Tibial nerve (tissue), 4 donors: ENCODE results near the gene EFTUD2.

ENCODE experiments used
- CTCF ChIP-seq, 5 experiments: fragments of 200-600 bp in 3 of 5; fragments of 450-650 bp in 2 of 5; sonication (generic) in 3 of 5; IDR thresholded peaks; one replicate each; pipeline ENCODE4 v1.5.1; 2016 to 2019; ENCODE audit warnings: antibody characterized with exemption in 5 of 5, mild to moderate bottlenecking in 3 of 5, moderate library complexity in 2 of 5
- EP300 ChIP-seq, 2 donors: sonication (generic); formaldehyde crosslinking; IDR thresholded peaks; one replicate each; pipeline ENCODE4 v1.6.1; 2017; ENCODE audit warnings: antibody characterized with exemption in 2 of 2, mild to moderate bottlenecking in 1 of 2
- POLR2A ChIP-seq, 2 donors: fragments of 450-650 bp; IDR thresholded peaks; one replicate each; pipeline ENCODE4 v1.6.1; 2017; ENCODE audit warnings: antibody characterized with exemption in 2 of 2, mild to moderate bottlenecking in 2 of 2, moderate library complexity in 2 of 2

GRCh38 chr17:44850612-44851011 is 48.6 kb downstream of the EFTUD2 start:
- TF ChIP-seq CTCF (IDR thresholded peaks at IDR 0.05) (no peak), POLR2A (IDR thresholded peaks at IDR 0.05) (no peak), EP300 (IDR thresholded peaks at IDR 0.05) (no peak)
